ENCODE measurements around the gene KCNN2. TPM values are rescaled to one million over a fixed set of nuclear protein-coding genes. Genes with fewer than 3 reads are reported as not detected.
A peak's percentile ranks its signal among the peaks of the same experiment; 100 is the strongest.

Gene KCNN2
- 1.5 and 2.0 TPM in 2 replicates for total RNA-seq
- long read RNA-seq = 0 reads

DNA sequence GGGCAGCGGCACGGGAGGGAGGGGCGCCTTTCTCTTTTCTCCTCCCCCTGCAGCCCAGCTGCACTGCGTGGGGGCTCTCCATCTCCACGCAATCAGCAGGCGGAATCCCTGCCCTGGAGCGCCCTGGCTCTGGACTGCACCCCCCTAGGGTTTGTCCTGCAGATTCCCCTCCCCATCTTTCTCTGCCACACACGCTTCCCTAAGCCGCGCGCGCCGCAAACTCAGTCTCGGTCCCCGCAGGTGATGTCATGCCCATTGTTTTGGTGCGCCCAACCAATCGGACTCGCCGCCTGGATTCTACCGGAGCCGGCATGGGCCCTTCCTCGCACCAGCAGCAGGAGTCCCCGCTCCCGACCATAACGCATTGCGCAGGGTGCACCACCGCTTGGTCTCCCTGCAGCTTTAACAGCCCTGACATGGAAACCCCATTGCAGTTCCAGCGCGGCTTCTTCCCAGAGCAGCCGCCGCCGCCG is at the start of gene KCNN2:
TSS of gene KCNN2 (plus strand) at position 347 of the 473 bp plus-strand sequence. CDS start at position 417, 70 bp downstream.
- H3K27ac Mint-ChIP-seq = peak within 1 kb of the TSS; percentile 94
- H3K4me1 Mint-ChIP-seq (ENCODE audit: low read depth) = peaks cover 13% of the 10 kb centered on the region
- peak within 1 kb of the TSS; percentile 96 for H3K4me3 Mint-ChIP-seq (ENCODE audit: low read depth)
- TF ChIP-seq, protein P1, sequence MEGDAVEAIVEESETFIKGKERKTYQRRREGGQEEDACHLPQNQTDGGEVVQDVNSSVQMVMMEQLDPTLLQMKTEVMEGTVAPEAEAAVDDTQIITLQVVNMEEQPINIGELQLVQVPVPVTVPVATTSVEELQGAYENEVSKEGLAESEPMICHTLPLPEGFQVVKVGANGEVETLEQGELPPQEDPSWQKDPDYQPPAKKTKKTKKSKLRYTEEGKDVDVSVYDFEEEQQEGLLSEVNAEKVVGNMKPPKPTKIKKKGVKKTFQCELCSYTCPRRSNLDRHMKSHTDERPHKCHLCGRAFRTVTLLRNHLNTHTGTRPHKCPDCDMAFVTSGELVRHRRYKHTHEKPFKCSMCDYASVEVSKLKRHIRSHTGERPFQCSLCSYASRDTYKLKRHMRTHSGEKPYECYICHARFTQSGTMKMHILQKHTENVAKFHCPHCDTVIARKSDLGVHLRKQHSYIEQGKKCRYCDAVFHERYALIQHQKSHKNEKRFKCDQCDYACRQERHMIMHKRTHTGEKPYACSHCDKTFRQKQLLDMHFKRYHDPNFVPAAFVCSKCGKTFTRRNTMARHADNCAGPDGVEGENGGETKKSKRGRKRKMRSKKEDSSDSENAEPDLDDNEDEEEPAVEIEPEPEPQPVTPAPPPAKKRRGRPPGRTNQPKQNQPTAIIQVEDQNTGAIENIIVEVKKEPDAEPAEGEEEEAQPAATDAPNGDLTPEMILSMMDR (IDR thresholded peaks at IDR 0.05; ENCODE audit: unreplicated experiment) = no peak
- H3K36me3 Mint-ChIP-seq (ENCODE audit: insufficient read depth) = no peaks in the 10 kb centered on the region
- H3K9me3 Mint-ChIP-seq (ENCODE audit: low read depth) = no peaks in the 10 kb centered on the region
- H3K27me3 Mint-ChIP-seq = peaks cover 36% of the 10 kb centered on the region
- peak; percentile 81 for DNase-seq (ENCODE audit: low spot score, unreplicated experiment)

DNA sequence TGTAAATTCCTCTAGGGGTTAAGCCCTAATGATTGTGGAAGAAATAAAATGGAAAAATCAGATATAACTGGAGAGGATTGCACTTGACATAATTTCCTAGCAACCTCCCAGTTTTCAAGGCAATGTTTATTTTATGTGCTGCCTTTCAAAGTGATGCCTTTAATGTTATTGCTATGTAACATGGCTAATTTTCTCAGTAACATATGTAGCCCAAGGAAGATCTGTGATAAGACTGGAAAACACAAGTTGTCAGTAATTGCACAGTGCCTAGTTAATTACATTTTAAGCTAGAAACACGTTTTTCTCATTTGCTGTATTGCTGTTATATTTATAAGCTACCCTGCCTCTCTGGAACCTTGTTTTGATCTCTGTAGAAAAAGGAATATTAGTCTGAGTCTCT is 49.2 kb upstream of the KCNN2 start:
- H3K27ac Mint-ChIP-seq = no peak overlapping the region

DNA sequence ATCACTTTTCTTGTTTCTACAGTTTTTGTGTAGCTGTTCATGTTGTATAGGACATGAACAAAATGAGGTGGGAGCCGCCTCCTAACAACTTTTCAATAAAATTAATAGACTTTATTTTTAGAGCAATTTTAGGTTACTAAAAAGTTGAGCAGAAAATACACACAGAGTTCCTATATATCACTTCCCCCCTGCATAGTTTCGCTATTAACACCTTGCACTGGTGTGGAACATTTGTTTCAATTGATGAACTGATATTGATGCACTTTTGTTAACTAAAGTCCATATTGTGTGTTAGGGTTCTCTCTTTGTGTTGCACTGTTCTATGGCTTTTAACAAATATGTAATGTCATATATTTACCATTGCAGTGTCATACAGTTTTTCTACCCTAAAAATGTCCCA is 47.8 kb upstream of the KCNN2 start:
- no peak for DNase-seq (ENCODE audit: low spot score, unreplicated experiment)
- Mint-ChIP-seq H3K27ac (no peak overlapping the region), H3K4me1 (ENCODE audit: low read depth) (peaks cover 6% of the 10 kb centered on the region), H3K4me3 (ENCODE audit: low read depth) (no peak overlapping the region), H3K9me3 (ENCODE audit: low read depth) (no peaks in the 10 kb centered on the region), H3K36me3 (ENCODE audit: insufficient read depth) (no peaks in the 10 kb centered on the region), H3K27me3 (no peaks in the 10 kb centered on the region)
- TF ChIP-seq, protein P1 (IDR thresholded peaks at IDR 0.05; ENCODE audit: unreplicated experiment) = no peak

More for the DNA sequence above, 49.2 kb upstream of the KCNN2 start:
- no peaks in the 10 kb centered on the region for H3K36me3 Mint-ChIP-seq (ENCODE audit: insufficient read depth)
- TF ChIP-seq, protein P1 (IDR thresholded peaks at IDR 0.05; ENCODE audit: unreplicated experiment) = no peak
- peaks cover 6% of the 10 kb centered on the region for H3K4me1 Mint-ChIP-seq (ENCODE audit: low read depth)
- no peaks in the 10 kb centered on the region for H3K27me3 Mint-ChIP-seq
- DNase-seq (ENCODE audit: low spot score, unreplicated experiment) = no peak
- H3K4me3 Mint-ChIP-seq (ENCODE audit: low read depth) = no peak overlapping the region
- H3K9me3 Mint-ChIP-seq (ENCODE audit: low read depth) = no peaks in the 10 kb centered on the region

DNA sequence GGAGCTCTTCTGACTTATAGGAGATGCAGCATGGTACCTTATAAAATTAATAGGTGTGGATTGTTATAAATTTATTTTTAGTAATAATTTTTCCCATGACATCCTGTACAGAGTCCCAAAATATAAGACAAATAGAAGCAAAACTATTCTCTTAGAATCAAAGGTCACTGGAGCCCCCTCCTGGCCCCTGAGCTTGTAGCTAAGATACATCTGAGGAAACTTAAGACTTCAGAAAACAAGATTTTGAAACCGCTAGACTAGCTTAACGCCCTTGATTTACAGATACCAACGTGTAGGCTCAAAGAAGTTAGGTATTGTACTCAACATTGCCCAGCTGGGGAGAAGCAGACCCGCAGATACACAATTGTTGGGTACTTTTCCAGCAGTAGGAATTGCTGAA is 45.7 kb upstream of the KCNN2 start:
- peaks cover 6% of the 10 kb centered on the region for H3K4me1 Mint-ChIP-seq (ENCODE audit: low read depth)
- no peaks in the 10 kb centered on the region for H3K9me3 Mint-ChIP-seq (ENCODE audit: low read depth)

DNA sequence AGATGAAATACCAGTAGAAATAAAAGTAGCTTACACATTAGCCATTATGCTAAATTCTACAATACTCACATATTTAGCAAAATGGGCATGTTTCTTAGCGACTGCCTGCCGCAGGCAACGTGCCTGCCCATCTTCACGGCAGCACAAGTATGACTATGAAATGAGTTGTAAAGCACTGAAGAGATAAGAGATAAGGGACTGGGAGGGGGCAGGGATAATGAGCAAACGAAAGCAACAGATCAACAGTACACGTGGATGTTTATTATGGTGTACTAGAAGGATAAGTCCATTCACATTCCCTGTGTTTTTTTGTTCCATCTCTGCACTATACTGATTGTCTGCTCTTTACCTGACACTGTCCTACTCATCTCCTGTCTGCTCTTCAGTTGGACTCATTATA is 44.1 kb upstream of the KCNN2 start:
- H3K4me3 Mint-ChIP-seq (ENCODE audit: low read depth) = no peak overlapping the region
- no peaks in the 10 kb centered on the region for H3K36me3 Mint-ChIP-seq (ENCODE audit: insufficient read depth)
- no peaks in the 10 kb centered on the region for H3K27me3 Mint-ChIP-seq
- no peak overlapping the region for H3K27ac Mint-ChIP-seq
- DNase-seq (ENCODE audit: low spot score, unreplicated experiment) = no peak
- H3K9me3 Mint-ChIP-seq (ENCODE audit: low read depth) = no peaks in the 10 kb centered on the region
- H3K4me1 Mint-ChIP-seq (ENCODE audit: low read depth) = peaks cover 6% of the 10 kb centered on the region
- TF ChIP-seq, protein P1 (IDR thresholded peaks at IDR 0.05; ENCODE audit: unreplicated experiment) = no peak

More for the DNA sequence above, 45.7 kb upstream of the KCNN2 start:
- Mint-ChIP-seq H3K4me3 (ENCODE audit: low read depth) (no peak overlapping the region), H3K27me3 (no peaks in the 10 kb centered on the region), H3K27ac (no peak overlapping the region), H3K36me3 (ENCODE audit: insufficient read depth) (no peaks in the 10 kb centered on the region)
- TF ChIP-seq, protein P1 (IDR thresholded peaks at IDR 0.05; ENCODE audit: unreplicated experiment) = no peak
- DNase-seq (ENCODE audit: low spot score, unreplicated experiment) = no peak

Data from progenitor cell of endocrine pancreas (in vitro differentiated cells).